HL-60 (cell line): ENCODE measurements around the gene MFAP2.

ENCODE experiments used
- CTCF ChIP-seq: IDR thresholded peaks from one replicate; pipeline ENCODE4 v1.5.1; 2011; ENCODE audit warnings: low read length, control low read depth, inconsistent platforms; ENCODE audit not compliant: insufficient read depth
- GABPA ChIP-seq: IDR thresholded peaks from 2 replicates; pipeline ENCODE4 v1.6.1; 2012; ENCODE audit warnings: low read depth

- TF ChIP-seq CTCF = no peak
- no peak for TF ChIP-seq GABPA
Measured at GRCh38 chr1:16965486-16966067, 14.8 kb downstream of the MFAP2 start.
